HepG2 (cell line): ENCODE results near the gene KCNQ2. TPM values are rescaled to one million over a fixed set of nuclear protein-coding genes. Genes with fewer than 3 reads are reported as not detected.

Source experiments
- ATF7 ChIP-seq, 2 experiments: fragments of 450-650 bp in 1 of 2; sonication (generic) in 1 of 2; formaldehyde crosslinking in 1 of 2; IDR thresholded peaks; 2 replicates each; pipeline versions ENCODE4 v1.4.0 to v1.6.1; 2016 to 2020; ENCODE audit warnings: antibody characterized with exemption in 1 of 2, mild to moderate bottlenecking in 1 of 2, missing genetic modification reagents in 1 of 2
- GZF1 ChIP-seq: sonication (generic); formaldehyde crosslinking; IDR thresholded peaks from 2 replicates; pipeline ENCODE4 v1.5.1; 2020; ENCODE audit warnings: mild to moderate bottlenecking, missing genetic modification reagents
- MXI1 ChIP-seq: IDR thresholded peaks from 3 replicates; pipeline ENCODE4 v1.6.1; 2012; ENCODE audit warnings: low read depth, low read length, inconsistent platforms, borderline replicate concordance
- POLR2G ChIP-seq: fragments of 200-400 bp; formaldehyde crosslinking; IDR thresholded peaks from 2 replicates; pipeline ENCODE4 v1.6.1; 2018; ENCODE audit warnings: mild to moderate bottlenecking, low read depth, low read length, moderate library complexity
- THYN1 ChIP-seq: sonication (generic); formaldehyde crosslinking; IDR thresholded peaks from 2 replicates; pipeline ENCODE4 v1.8.1; 2023; ENCODE audit warnings: low read depth, mild to moderate bottlenecking, moderate library complexity, missing genetic modification reagents, borderline replicate concordance
- ZBTB40 ChIP-seq, 2 experiments: fragments of 450-650 bp in 1 of 2; sonication (generic) in 1 of 2; formaldehyde crosslinking in 1 of 2; IDR thresholded peaks; 2 replicates each; pipeline versions ENCODE4 v1.6.1 to v1.8.0; 2016 to 2022; ENCODE audit warnings: antibody characterized with exemption in 1 of 2, mild to moderate bottlenecking in 1 of 2, missing genetic modification reagents in 1 of 2
- ZBTB7B ChIP-seq: sonication (generic); formaldehyde crosslinking; IDR thresholded peaks from 2 replicates; pipeline ENCODE4 v1.4.0; 2020; ENCODE audit warnings: missing genetic modification reagents
- ZNF512B ChIP-seq: sonication (generic); formaldehyde crosslinking; IDR thresholded peaks from 2 replicates; pipeline ENCODE4 v1.5.1; 2020; ENCODE audit warnings: missing genetic modification reagents, mild to moderate bottlenecking, borderline replicate concordance
- polyA plus RNA-seq, 8 experiments: library from polyadenylated mRNA; depleted of rRNA in 3 of 8; stranded (reverse) in 7 of 8; unstranded in 1 of 8; fragments of >200 nt; fragmentation: Illumina TruSeq in 4 of 8; extraction: Trizol in 4 of 8; gene quantifications; 2 replicates each; pipeline versions ENCODE4 v1.2.1 to v1.2.3, GENCODE V29; 2011 to 2016; ENCODE audit warnings: low read depth in 4 of 8, missing spikeins in 1 of 8, mixed read lengths in 1 of 8; ENCODE audit not compliant: insufficient read depth in 1 of 8
- total RNA-seq, 5 experiments: library from RNA; depleted of rRNA; stranded (reverse); fragments of >200 nt; fragmentation: Illumina TruSeq; extraction: Trizol; gene quantifications; 2 replicates each; pipeline ENCODE4 v1.2.3, GENCODE V29; 2016; ENCODE audit warnings: low read depth in 1 of 5
- TF ChIP-seq, protein P1 (sequence below): sonication (generic); formaldehyde crosslinking; IDR thresholded peaks from 2 replicates; pipeline ENCODE4 v1.8.0; 2023; ENCODE audit warnings: mild to moderate bottlenecking, missing genetic modification reagents
- TF ChIP-seq, protein P2 (sequence below): IDR thresholded peaks from 2 replicates; pipeline ENCODE4 v1.6.1; 2012; ENCODE audit warnings: inconsistent platforms
- TF ChIP-seq, protein P3 (sequence below), 2 experiments: sonication (generic) in 1 of 2; formaldehyde crosslinking in 1 of 2; IDR thresholded peaks; 2 replicates each; pipeline versions ENCODE4 v1.5.1 to v1.6.1; 2011 to 2020; ENCODE audit warnings: borderline replicate concordance in 1 of 2, low read depth in 1 of 2, low read length in 1 of 2, mild to moderate bottlenecking in 1 of 2, missing genetic modification reagents in 1 of 2, moderate library complexity in 1 of 2

Gene KCNQ2
- total and polyA plus RNA-seq, 2 of the 13 experiments (the other 11 are each of a cell fraction or from before 2014, with no cell fraction given): not detected

GRCh38 chr20:63452821-63453523, 19.5 kb downstream of the KCNQ2 start (continued):
- TF ChIP-seq, protein P1, sequence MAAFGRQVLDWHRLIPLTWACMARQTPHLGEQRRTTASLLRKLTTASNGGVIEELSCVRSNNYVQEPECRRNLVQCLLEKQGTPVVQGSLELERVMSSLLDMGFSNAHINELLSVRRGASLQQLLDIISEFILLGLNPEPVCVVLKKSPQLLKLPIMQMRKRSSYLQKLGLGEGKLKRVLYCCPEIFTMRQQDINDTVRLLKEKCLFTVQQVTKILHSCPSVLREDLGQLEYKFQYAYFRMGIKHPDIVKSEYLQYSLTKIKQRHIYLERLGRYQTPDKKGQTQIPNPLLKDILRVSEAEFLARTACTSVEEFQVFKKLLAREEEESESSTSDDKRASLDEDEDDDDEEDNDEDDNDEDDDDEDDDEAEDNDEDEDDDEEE (CRISPR knock-in tag): no peak
- TF ChIP-seq POLR2G: no peak
- TF ChIP-seq GZF1 (CRISPR knock-in tag): no peak
- TF ChIP-seq, protein P2, sequence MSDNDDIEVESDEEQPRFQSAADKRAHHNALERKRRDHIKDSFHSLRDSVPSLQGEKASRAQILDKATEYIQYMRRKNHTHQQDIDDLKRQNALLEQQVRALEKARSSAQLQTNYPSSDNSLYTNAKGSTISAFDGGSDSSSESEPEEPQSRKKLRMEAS: peak; percentile 38; the same call in 1 of the 2 replicates
- no peak for TF ChIP-seq MXI1
- no peak for TF ChIP-seq ATF7 (IDR thresholded peaks at IDR 0.05)
- no peak for TF ChIP-seq ATF7 (CRISPR knock-in tag; IDR thresholded peaks at IDR 0.05)
- TF ChIP-seq ZNF512B (CRISPR knock-in tag): 0 out of 2 replicates have a peak, but pooled peaks have one; percentile 32
- peak; percentile 42; the same call in 1 of the 2 replicates for TF ChIP-seq ZBTB7B (CRISPR knock-in tag)
- TF ChIP-seq, protein P3, sequence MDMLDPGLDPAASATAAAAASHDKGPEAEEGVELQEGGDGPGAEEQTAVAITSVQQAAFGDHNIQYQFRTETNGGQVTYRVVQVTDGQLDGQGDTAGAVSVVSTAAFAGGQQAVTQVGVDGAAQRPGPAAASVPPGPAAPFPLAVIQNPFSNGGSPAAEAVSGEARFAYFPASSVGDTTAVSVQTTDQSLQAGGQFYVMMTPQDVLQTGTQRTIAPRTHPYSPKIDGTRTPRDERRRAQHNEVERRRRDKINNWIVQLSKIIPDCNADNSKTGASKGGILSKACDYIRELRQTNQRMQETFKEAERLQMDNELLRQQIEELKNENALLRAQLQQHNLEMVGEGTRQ (IDR thresholded peaks at IDR 0.05; ENCODE audit: low read depth, low read length): no peak
- TF ChIP-seq, protein P3 (CRISPR knock-in tag; IDR thresholded peaks at IDR 0.05; ENCODE audit: borderline replicate concordance): no peak
- TF ChIP-seq ZBTB40 (IDR thresholded peaks at IDR 0.05): no peak
- TF ChIP-seq ZBTB40 (CRISPR knock-in tag; IDR thresholded peaks at IDR 0.05): no peak
- no peak for TF ChIP-seq THYN1
